ENCODE data around the gene PTDSS2.

- TF ChIP-seq CTCF (IDR thresholded peaks at IDR 0.05; ENCODE audit: low read depth, low read length, poor library complexity, severe bottlenecking) (no peak), EZH2phosphoT487 (IDR thresholded peaks at IDR 0.05; ENCODE audit: borderline replicate concordance, low read length) (no peak)
These were observed 7.4 kb upstream of the PTDSS2 start for GRCh38 chr11:442611-443081.

Data from DOHH2 (cell line).